ENCODE measurements around the gene P2RY6.
"Not testable (repeated sequence)": the region's sequence is repeated elsewhere in the genome, so short reads cannot be mapped to it uniquely, and the experiment has no call there.

Gene P2RY6

DNA sequence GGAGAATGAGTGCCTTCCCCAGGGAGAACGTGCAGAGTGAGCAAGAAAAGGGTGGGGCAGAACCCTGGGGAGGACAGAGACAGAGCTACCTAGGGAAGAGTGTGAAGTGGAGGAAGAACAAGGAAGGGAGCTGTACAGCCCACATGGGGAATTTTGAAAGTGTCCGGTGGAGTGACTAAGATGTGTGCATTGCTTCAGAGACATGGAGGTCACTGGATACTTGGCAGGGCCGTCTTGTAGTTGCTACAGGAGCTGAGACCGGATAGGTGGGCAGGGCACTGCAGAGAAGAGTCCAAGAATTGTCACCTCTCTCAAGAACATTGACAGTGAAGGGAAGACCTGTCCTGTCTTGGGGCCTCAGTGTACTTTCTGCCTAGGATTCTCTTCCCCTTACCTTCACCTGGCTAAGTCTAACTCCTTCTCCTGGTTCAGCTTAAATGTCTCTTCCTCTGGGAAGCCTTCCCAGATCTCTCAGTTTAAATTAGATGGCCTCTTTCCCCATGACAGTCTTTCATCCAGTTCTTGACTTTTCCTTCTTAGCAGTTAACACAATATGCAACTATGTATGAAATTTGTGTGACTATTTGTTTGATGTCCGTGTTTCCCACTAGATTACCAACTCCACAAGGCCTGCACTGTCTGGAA, 9.2 kb upstream of the P2RY6 start:
- no peak for DNase-seq

DNA sequence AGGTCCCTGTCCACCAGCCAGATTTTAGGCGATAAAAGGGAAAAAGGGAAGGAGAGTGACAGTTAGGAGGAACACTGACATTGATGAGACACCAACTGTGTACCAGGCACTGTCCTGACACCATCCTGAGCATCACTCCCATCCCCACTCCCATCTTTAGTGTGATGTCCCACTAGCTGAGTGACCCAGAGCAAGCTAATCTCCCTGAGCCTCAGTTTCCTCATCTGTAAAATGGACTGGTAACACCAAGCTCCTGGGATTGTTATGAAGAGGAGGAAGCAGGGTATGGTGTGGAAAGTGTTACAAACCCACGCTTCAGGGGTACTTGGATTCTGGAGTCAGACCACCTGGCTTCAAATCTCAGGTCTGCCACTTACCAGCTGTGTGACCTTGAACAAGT, 8.5 kb upstream of the P2RY6 start:
- no peak for DNase-seq

GRCh38 chr11:73265278-73265810, 6.8 kb upstream of the P2RY6 start:
- DNase-seq, result no peak

DNA sequence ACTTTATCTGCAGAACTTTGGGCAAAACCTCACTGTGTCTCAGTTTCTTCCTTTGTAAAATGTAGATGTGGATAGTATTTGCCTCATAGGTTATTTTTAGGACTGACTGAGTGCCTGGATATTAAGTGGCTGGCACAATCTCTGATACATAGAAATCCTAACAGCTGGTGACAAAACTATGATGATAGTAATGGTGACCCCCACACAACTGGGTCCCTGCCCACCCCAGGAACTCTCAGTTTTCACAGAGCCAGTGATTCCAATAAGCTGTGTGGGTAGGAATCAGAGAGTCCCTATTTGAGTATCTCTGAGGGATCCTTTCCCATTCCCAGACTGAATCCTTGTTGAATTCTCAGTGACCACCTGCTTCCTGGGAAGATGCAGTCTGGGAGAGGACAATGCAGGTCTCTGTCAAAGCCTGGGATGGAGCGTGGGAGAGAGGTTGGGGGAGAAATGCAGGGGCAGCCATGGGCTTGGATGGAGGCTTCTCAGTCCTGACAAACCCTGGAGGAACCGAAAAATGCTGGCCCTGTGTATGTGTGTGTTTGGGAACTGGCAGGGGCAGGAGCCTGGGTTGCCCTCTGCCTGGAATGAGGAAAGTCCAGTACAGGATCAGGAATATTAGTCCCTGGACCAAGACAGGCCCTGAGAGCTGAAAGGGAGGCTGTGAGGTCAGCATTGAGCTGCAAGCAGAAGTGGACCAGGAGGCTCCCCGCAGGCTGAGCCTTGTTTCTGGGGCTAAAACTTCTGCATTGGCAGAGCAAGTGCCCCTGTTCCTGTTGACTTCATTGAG, 6.1 kb upstream of the P2RY6 start:
- no peak for DNase-seq

- DNase-seq, result no peak
These were observed 5.5 kb upstream of the P2RY6 start for GRCh38 chr11:73266646-73267020.

DNA sequence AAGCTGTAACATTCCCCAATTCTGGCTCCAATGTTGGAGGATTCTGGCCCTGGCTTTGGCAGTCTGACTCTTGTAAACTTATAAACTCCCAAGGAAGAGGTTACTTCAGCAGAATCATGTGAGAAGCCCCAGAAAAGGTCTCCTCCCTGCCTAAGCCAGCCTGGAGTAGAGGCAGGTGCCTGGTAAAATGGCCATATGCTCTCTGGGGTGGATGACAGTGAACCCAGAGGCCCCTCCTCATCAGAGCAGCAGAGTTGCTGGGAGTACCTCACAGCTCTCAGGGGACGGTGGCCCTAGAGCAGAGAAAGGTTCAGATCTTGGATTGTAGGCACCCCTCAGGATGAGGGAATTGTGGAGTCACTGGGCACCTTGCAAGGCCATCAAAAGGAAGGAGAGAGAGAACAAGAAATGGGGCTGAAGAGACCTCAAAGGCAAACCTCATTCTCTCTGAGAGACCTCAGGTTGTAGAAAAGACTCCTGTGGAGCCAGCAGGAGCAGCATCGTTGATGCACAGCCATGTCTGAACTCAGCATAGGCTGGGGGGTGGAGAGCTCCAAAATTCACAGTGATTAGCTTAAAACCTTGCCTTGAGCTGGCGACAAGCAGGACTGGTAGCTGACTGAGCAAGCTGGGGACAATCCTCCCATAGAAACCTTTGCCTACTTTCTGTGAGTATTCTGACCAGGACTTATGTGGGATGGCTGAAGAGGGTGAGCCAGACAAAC, 4.9 kb upstream of the P2RY6 start:
- no peak for DNase-seq

DNA sequence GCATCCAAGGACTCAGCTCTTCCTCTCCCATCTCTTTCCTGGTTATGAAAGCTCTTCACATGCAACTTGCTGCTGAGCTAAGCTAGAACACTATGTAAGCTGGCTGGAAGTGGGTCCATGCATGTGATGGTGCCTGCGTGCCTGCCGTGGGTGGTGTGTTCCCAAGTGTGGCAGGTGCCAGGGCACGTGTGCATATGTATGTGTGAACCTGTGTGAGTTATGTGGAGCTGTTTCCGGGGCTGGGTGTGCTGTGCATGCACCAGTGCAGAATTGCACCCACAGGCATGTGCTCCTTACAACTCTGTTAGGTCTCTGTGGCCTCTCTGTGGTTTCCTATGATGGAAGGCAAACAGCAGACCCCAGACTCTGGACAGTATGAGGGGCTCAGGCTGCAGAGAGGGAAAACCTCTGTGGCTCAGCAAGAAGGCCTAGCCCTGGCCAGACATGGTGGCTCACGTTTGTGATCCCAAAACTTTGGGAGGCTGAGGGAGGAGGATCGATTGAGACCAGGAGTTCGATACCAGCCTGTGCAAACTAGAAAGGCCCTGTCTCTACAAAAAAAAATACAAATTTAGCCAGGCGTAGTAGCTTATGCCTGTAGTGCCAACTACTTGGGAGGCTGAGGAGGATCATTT, 4.1 kb upstream of the P2RY6 start:
- no peak for DNase-seq

DNA sequence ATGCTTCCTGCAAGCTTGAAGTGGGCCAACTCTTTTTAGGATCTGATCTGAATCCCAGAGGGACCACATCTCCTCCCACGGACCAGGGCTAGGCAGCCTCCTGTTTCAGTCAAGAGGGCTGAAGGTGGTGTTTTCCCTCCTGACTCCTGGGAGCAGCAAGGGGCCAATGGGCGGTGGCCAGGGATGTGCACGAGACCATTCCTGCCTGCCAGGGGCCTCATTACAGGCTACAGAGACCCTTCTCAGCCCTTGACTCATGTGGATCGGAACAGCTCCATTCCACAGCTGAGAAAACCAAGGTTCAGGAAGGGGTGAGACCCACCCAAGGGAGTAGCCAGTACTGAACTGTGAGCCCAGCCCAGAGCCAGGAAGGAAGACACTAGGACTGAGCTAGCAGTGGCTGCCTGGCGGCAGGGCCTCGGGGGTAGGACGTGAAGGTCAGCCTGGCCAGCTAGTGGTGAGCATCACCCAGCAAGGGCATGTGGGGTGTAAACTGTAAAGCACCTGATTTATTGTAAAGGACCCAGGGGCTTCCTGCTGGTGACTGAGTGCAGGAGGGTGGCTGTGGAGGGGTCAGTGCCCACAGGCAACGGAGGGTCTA, 3.4 kb upstream of the P2RY6 start:
- DNase-seq, result no peak

- DNase-seq, result no peak
These were observed 2.6 kb upstream of the P2RY6 start for GRCh38 chr11:73269459-73270015.

DNA sequence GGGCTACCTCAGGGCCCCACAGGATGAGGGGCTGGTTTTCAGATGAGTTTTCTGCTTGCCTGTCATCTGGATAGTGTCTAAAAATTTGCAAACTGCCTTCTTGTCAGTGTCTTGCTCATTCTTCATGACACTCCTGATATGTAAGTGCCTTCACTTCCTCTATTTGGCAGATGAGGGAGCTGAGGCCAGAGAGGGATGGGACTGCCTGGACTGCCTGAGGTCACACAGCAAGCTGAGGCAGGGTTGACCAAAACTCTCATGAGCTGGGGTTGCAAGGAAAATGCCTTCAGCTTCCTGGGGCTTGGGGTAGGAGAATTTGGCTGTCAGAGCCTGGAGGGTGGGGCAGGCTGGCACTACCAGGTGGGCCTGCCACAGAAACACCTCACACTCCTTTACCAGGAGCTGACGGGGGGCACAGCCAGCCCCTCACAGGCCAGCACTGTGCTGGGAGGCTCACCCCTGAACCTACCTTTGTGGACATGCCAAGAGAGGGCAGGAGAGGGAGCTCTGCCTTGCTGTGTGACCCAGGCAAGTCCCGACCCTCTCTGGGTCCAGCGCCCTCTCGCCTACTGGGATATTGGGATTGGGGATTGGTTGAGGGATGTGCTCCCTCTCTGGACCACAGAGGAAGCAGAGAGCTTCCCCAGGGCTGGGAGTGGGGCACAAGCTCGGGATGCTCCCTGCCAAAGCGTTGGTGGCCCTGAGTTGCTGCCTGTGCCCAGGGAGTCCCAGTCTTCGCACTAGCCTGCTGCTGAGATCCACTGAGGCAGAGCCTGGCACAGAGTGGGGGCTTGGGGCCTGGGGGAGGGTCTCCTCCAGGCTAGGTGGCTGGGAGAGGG, 1.9 kb upstream of the P2RY6 start:
- peak in 1 of 2 donors; percentile 31 for DNase-seq

GRCh38 chr11:73270855-73271477, 1.2 kb upstream of the P2RY6 start:
- no peak for DNase-seq

- not testable (repeated sequence) for DNase-seq
These were observed 666 bp upstream of the P2RY6 start for GRCh38 chr11:73271478-73271865.

DNA sequence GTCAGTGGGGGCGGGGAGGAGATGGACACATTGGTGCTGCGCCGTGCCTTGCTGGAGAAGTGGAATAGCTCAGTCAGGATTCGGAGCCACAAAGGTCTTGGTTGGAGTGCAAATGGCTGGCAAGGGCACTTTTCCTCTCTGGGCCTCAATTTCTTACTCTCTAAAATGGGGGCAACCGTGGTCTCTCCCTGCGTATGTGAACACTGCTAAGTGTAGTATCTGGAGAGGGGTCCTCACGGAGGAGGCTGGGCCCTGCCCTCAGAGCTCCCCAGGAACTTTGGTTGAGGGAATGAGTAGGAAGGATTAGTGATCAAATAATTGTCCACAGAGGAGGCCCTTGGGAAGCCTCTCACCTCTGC, 521 bp downstream of the P2RY6 start:
- no peak for DNase-seq

DNA sequence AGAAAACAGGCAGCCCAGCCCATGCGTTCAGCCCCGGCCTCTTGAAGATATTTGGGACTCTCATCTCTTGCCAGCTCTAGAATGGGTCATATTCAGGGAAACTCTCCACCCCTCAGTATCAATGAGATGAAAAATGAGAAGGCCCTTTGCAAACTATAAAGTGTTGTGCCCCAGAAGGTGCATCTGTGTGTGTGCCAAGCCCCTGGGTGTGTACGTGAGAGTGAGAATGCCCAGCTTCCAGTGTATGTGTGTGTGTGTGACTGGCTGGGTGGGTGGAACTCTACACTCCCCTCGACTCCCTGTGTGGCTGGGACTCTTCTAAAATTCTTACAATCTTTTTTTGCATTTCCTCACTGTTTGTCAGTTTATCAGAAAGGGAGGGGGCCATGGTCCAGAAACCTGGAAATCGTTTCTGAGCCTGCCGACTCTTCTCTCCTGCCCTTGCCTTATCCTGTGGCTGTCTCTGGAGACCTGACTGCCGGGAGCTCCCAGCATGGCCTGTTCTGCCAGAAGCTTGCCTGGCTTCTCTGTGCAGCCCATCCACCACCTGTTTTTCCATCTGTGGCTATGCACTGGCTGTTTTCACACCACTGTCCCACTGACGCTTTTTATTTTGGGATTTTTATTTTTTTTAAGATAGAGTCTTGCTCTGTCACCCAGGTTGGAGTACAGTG, 1.2 kb downstream of the P2RY6 start:
- no peak for DNase-seq

DNA sequence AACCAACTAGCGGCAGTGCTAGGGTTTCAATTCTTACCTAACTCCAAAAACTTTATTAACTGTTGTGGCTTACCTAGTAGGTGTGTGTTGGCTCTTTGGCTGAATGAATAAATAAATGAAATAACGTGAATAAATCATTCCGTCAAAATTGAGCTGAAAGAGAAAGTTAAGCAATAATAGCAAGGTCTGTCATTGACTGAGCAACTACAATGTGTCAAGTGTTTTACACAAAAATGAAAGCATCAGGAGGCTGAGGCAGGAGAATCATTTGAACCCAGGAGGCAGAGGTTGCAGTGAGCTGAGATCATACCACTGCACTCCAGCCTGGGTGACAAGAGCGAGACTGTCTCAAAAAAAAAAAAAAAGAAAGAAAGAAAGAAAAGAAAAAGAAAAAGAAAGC, 2.1 kb downstream of the P2RY6 start:
- DNase-seq, result not testable (repeated sequence)

DNA sequence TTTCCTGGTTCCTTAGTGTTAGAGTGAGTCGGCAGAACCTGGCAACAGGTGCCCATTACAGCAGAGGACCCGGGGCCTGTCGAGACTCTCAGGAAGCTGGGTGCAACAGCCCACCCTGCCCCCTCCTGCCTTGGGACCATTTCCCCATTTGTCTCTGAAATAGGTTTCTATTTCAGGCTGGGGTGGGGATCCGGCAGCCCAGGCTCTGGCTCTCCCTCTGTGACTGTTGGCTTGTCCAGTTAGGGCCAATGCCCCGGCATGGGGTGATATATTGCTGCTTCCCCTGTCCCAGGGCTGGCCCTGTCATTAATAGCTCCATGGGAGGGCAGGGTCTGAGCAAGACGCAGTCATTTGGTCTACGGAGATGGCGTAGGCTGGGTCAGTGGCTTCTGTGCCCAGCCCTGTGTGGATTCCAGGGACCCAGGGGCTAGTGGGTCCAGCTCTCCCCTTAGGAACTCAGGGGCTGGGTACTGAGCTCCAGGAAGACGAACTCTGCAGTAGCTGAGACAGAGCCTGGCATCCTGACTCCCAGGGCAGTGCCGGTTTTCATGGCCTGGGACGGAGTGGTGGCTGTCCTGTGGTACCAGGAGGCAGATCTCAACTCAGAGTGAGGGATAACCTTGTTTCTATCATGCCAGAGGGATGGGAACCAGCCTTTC, 2.7 kb downstream of the P2RY6 start:
- no peak for DNase-seq

DNA sequence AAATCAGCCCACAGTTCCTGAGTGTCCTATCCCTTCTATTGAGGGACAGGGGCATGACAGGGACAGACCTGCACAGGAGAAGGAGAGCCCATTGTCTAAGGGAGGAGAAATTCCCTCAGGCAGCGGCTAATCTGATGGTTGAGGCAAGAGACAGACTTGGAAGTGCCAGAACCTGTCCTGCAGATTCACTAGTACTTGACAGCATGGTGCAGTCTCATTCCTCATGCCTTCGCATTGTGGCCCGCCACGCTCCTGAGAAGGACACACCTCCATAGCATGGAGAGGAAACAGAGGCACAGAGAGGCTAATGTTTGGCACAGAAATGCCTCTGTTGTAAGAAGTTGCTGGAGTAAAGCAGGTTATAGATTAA, 3.2 kb downstream of the P2RY6 start:
- no peak for DNase-seq

GRCh38 chr11:73277467-73277866, 5.3 kb downstream of the P2RY6 start:
- no peak for DNase-seq

GRCh38 chr11:73280626-73281025, 8.5 kb downstream of the P2RY6 start:
- DNase-seq, result no peak

GRCh38 chr11:73281201-73281741, 9.1 kb downstream of the P2RY6 start:
- no peak for DNase-seq

Measured in CD4-positive, alpha-beta T cell treated with Interleukin-4 for 1 hour (primary cell).